ENCODE data around the gene SCN3B. TPM values are rescaled to one million over a fixed set of nuclear protein-coding genes. Genes with fewer than 3 reads are reported as not detected.

SCN3B gene
- total RNA-seq, 1 donor from 2014 or later = 34.1 TPM

DNA sequence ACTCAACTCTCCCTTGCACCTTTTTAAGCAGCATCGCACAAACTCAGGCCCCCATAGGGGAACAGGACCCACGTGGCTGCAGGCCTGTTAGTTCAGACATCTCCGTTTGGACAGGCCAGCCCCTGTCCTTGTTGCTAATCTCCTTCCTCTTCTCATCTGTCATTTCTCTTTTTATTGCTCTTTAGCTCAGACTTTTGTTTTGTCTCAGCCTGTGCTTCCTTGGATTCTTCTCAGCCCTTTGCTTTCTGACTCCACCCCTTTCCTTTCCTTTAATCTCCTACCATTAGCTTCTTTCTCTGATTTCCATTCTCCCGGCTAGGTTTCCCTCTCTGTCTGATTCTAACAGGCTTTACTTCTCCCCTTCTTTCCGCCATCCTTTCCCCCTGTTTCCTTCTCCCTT, 68.7 kb downstream of the SCN3B start:
- TF ChIP-seq, protein P1, sequence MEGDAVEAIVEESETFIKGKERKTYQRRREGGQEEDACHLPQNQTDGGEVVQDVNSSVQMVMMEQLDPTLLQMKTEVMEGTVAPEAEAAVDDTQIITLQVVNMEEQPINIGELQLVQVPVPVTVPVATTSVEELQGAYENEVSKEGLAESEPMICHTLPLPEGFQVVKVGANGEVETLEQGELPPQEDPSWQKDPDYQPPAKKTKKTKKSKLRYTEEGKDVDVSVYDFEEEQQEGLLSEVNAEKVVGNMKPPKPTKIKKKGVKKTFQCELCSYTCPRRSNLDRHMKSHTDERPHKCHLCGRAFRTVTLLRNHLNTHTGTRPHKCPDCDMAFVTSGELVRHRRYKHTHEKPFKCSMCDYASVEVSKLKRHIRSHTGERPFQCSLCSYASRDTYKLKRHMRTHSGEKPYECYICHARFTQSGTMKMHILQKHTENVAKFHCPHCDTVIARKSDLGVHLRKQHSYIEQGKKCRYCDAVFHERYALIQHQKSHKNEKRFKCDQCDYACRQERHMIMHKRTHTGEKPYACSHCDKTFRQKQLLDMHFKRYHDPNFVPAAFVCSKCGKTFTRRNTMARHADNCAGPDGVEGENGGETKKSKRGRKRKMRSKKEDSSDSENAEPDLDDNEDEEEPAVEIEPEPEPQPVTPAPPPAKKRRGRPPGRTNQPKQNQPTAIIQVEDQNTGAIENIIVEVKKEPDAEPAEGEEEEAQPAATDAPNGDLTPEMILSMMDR (IDR thresholded peaks at IDR 0.05; ENCODE audit: unreplicated experiment) = no peak
- Mint-ChIP-seq H3K4me3 (ENCODE audit: unreplicated experiment) (peak overlapping the region; percentile 3), H3K9me3 (ENCODE audit: unreplicated experiment) (no peaks in the 10 kb centered on the region), H3K27me3 (ENCODE audit: unreplicated experiment) (peaks cover 20% of the 10 kb centered on the region), H3K36me3 (ENCODE audit: low read depth, unreplicated experiment) (peaks cover 24% of the 10 kb centered on the region), H3K27ac (ENCODE audit: unreplicated experiment) (peak overlapping the region; percentile 65), H3K4me1 (ENCODE audit: unreplicated experiment) (peaks cover 53% of the 10 kb centered on the region)
- DNase-seq (ENCODE audit: low spot score) = no peak

DNA sequence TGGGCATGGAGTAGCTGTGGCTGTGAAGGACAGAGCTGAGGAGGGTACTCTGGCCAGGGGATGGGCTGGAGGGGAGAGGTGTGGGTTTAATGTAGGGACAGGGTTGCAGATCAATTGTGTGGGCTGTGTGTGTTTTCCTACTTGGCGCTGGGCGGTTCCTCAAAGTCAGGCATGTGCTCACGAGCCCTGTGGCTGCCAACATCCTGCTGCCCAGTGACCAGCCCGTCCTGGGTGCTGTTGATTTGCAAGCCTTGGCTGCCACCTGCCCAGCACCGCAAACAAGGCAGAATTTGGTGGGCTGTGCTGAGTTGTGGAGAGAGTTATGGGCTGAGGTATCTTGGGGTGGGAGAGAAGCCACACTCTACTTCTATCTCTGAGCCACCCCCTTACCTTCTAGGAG, 69.2 kb downstream of the SCN3B start:
- H3K9me3 Mint-ChIP-seq (ENCODE audit: unreplicated experiment) = no peaks in the 10 kb centered on the region
- no peak overlapping the region for H3K4me3 Mint-ChIP-seq (ENCODE audit: unreplicated experiment)

DNA sequence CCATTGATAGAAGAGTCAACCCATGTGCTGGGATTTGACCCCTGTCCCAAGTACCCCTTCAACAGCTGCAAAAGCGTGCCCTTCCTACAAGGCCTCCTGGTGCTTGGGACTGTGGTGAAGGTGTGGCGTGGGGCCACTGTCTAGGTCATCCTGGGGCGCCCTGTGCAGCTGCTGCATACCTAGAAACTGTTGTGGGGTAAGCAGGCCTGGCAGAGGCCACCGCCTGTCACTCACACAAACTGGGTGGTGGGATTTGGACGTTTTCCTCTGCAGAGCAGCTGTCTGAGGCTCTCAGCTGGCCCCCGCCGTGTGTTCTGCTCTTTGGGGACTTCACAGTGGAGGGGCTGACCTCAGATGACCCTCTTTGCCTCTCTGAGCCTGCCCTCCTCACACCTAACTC, 69.7 kb downstream of the SCN3B start:
- TF ChIP-seq, protein P1 (IDR thresholded peaks at IDR 0.05; ENCODE audit: unreplicated experiment) = no peak
- Mint-ChIP-seq H3K36me3 (ENCODE audit: low read depth, unreplicated experiment) (peaks cover 27% of the 10 kb centered on the region), H3K27ac (ENCODE audit: unreplicated experiment) (peak overlapping the region; percentile 72), H3K9me3 (ENCODE audit: unreplicated experiment) (no peaks in the 10 kb centered on the region), H3K4me1 (ENCODE audit: unreplicated experiment) (peaks cover 45% of the 10 kb centered on the region), H3K27me3 (ENCODE audit: unreplicated experiment) (peaks cover 20% of the 10 kb centered on the region), H3K4me3 (ENCODE audit: unreplicated experiment) (no peak overlapping the region)
- no peak for DNase-seq (ENCODE audit: low spot score)

More for the DNA sequence above, 69.2 kb downstream of the SCN3B start:
- Mint-ChIP-seq H3K4me1 (ENCODE audit: unreplicated experiment) (peaks cover 50% of the 10 kb centered on the region), H3K27me3 (ENCODE audit: unreplicated experiment) (peaks cover 20% of the 10 kb centered on the region), H3K36me3 (ENCODE audit: low read depth, unreplicated experiment) (peaks cover 24% of the 10 kb centered on the region), H3K27ac (ENCODE audit: unreplicated experiment) (peak overlapping the region; percentile 72)
- no peak for DNase-seq (ENCODE audit: low spot score)
- TF ChIP-seq, protein P1 (IDR thresholded peaks at IDR 0.05; ENCODE audit: unreplicated experiment) = no peak

DNA sequence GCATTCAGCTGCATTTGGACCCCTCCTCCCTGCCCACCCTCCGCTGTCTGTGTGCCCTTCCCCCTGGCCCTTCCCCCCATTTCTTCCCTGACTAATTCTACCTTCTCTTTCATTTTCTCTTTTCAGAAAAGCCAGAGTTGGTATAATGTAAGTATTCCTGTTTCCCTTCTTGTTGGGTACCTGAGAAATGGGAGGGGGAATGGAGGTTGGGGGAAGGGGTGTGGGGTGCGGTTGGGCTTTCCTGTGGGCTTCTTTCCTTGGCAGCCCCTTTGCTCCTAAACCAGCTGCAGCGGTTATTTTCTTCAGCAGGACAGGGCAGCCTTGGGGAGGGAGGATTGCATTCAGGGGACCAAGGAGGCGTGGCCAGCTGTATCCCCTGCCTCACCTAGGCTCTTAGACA, 70.2 kb downstream of the SCN3B start:
- DNase-seq (ENCODE audit: low spot score) = no peak
- Mint-ChIP-seq H3K4me1 (ENCODE audit: unreplicated experiment) (peaks cover 43% of the 10 kb centered on the region), H3K36me3 (ENCODE audit: low read depth, unreplicated experiment) (peaks cover 29% of the 10 kb centered on the region), H3K9me3 (ENCODE audit: unreplicated experiment) (no peaks in the 10 kb centered on the region), H3K27ac (ENCODE audit: unreplicated experiment) (no peak overlapping the region), H3K27me3 (ENCODE audit: unreplicated experiment) (peaks cover 21% of the 10 kb centered on the region), H3K4me3 (ENCODE audit: unreplicated experiment) (no peak overlapping the region)
- TF ChIP-seq, protein P1 (IDR thresholded peaks at IDR 0.05; ENCODE audit: unreplicated experiment) = no peak

DNA sequence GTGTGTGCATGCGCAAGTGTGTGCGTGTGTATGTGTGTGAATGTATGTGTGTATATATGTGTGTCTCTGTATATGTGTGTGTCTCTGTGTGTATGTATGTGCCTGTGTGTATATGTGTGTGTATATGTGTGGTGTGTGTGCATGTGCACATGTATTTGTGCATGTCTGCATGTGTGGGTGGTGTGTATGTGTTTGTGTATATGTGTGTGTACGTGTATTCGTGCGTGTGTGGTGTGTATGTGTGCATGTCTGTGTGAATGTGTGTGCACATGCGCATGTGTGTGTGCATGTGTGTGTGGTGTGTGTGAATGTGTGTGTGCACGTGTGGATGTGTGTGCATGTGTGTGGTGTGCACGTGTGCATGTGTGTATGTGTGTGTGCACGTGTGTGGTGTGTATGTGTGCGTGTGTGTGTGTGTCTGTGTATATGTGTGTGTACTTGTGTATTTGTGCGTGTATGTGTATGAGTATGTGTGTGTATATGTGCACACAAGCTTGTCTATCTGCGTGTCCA, 71.4 kb downstream of the SCN3B start:
- H3K9me3 Mint-ChIP-seq (ENCODE audit: unreplicated experiment) = no peaks in the 10 kb centered on the region
- peak overlapping the region; percentile 55 for H3K27ac Mint-ChIP-seq (ENCODE audit: unreplicated experiment)
- peaks cover 48% of the 10 kb centered on the region for H3K4me1 Mint-ChIP-seq (ENCODE audit: unreplicated experiment)
- H3K36me3 Mint-ChIP-seq (ENCODE audit: low read depth, unreplicated experiment) = peaks cover 25% of the 10 kb centered on the region
- no peak for DNase-seq (ENCODE audit: low spot score)
- H3K4me3 Mint-ChIP-seq (ENCODE audit: unreplicated experiment) = peak overlapping the region; percentile 72
- TF ChIP-seq, protein P1 (IDR thresholded peaks at IDR 0.05; ENCODE audit: unreplicated experiment) = no peak
- peaks cover 22% of the 10 kb centered on the region for H3K27me3 Mint-ChIP-seq (ENCODE audit: unreplicated experiment)

All from endothelial cell (in vitro differentiated cells).